ENCODE data around the gene RNF113B. TPM values are rescaled to one million over a fixed set of nuclear protein-coding genes. Genes with fewer than 3 reads are reported as not detected.

The RNF113B gene
- total and polyA plus RNA-seq, 2 of the 13 experiments (the other 11 are each of a cell fraction or from before 2014, with no cell fraction given): not detected

GRCh38 chr13:98142380-98143156 is 34.5 kb downstream of the RNF113B start, which contains the start of gene FARP1 (continued):
- TF ChIP-seq ATF5 (CRISPR knock-in tag; IDR thresholded peaks at IDR 0.05; ENCODE audit: low read depth) (peak; percentile 75; the same call in 1 of the 2 replicates), MTF2 (CRISPR knock-in tag; IDR thresholded peaks at IDR 0.05; ENCODE audit: borderline replicate concordance) (peak; percentile 90; the same call in 1 of the 2 replicates), ZBTB34 (CRISPR knock-in tag; IDR thresholded peaks at IDR 0.05) (0 out of 2 replicates have a peak, but pooled peaks have one; percentile 69), ZMAT3 (CRISPR knock-in tag; conservative IDR thresholded peaks at IDR 0.05) (peak; percentile 53; the same call in 1 of the 2 replicates), SOX6 (IDR thresholded peaks at IDR 0.05) (no peak), SOX6 (CRISPR knock-in tag; IDR thresholded peaks at IDR 0.05) (peak; percentile 63), ZFP62 (CRISPR knock-in tag; IDR thresholded peaks at IDR 0.05) (no peak), AKNA (CRISPR knock-in tag; IDR thresholded peaks at IDR 0.05; ENCODE audit: borderline replicate concordance) (no peak), ZNF775 (CRISPR knock-in tag; IDR thresholded peaks at IDR 0.05; ENCODE audit: borderline replicate concordance) (peak; percentile 91; the same call in 1 of the 2 replicates), ZNF615 (CRISPR knock-in tag; IDR thresholded peaks at IDR 0.05; ENCODE audit: borderline replicate concordance) (peak; percentile 84; the same call in 1 of the 2 replicates), ZNF772 (CRISPR knock-in tag; IDR thresholded peaks at IDR 0.05) (0 out of 2 replicates have a peak, but pooled peaks have one; percentile 49), ZNF670 (CRISPR knock-in tag; IDR thresholded peaks at IDR 0.05; ENCODE audit: borderline replicate concordance) (no peak; the same call in 1 of the 2 replicates), GABPA (IDR thresholded peaks at IDR 0.05; ENCODE audit: low read depth, low read length) (peak; percentile 23; the same call in 1 of the 2 replicates), GABPA (CRISPR knock-in tag; IDR thresholded peaks at IDR 0.05; ENCODE audit: low read depth) (peak; percentile 32; the same call in 1 of the 2 replicates)
- TF ChIP-seq, protein P1, sequence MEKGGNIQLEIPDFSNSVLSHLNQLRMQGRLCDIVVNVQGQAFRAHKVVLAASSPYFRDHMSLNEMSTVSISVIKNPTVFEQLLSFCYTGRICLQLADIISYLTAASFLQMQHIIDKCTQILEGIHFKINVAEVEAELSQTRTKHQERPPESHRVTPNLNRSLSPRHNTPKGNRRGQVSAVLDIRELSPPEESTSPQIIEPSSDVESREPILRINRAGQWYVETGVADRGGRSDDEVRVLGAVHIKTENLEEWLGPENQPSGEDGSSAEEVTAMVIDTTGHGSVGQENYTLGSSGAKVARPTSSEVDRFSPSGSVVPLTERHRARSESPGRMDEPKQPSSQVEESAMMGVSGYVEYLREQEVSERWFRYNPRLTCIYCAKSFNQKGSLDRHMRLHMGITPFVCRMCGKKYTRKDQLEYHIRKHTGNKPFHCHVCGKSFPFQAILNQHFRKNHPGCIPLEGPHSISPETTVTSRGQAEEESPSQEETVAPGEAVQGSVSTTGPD (CRISPR knock-in tag; IDR thresholded peaks at IDR 0.05): peak; percentile 13; the same call in 1 of the 2 replicates
- TF ChIP-seq, protein P2, sequence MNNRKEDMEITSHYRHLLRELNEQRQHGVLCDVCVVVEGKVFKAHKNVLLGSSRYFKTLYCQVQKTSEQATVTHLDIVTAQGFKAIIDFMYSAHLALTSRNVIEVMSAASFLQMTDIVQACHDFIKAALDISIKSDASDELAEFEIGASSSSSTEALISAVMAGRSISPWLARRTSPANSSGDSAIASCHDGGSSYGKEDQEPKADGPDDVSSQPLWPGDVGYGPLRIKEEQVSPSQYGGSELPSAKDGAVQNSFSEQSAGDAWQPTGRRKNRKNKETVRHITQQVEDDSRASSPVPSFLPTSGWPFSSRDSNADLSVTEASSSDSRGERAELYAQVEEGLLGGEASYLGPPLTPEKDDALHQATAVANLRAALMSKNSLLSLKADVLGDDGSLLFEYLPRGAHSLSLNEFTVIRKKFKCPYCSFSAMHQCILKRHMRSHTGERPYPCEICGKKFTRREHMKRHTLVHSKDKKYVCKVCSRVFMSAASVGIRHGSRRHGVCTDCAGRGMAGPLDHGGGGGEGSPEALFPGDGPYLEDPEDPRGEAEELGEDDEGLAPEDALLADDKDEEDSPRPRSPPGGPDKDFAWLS (CRISPR knock-in tag; IDR thresholded peaks at IDR 0.05; ENCODE audit: borderline replicate concordance): peak; percentile 95; the same call in 1 of the 2 replicates
